NCI-H128 (cell line): Measurements from ENCODE around the gene APLF.
"Not testable (repeated sequence)": the region's sequence is repeated elsewhere in the genome, so short reads cannot be mapped to it uniquely, and the experiment has no call there.

Experiments
- DNase-seq: peaks from one replicate; lab custom pipeline; 2025; ENCODE audit not compliant: unreplicated experiment; lab: John Stamatoyannopoulos, UW

Gene APLF

GRCh38 chr2:68438455-68439303 is 28.7 kb upstream of the APLF start:
- no peak for DNase-seq

- DNase-seq: peak; percentile 79
Measured at GRCh38 chr2:68441179-68441993, 26.0 kb upstream of the APLF start.

- DNase-seq: no peak
Measured at GRCh38 chr2:68441994-68442322, 25.4 kb upstream of the APLF start.

GRCh38 chr2:68446425-68446824 is 21.0 kb upstream of the APLF start:
- DNase-seq: not testable (repeated sequence)

- DNase-seq: no peak
Measured at GRCh38 chr2:68447118-68447517, 20.3 kb upstream of the APLF start.

- no peak for DNase-seq
Measured at GRCh38 chr2:68448671-68449653, 18.4 kb upstream of the APLF start.

GRCh38 chr2:68452158-68452900 is 15.1 kb upstream of the APLF start:
- DNase-seq: no peak

GRCh38 chr2:68453761-68454360 is 13.5 kb upstream of the APLF start:
- no peak for DNase-seq

GRCh38 chr2:68454719-68455118 is 12.7 kb upstream of the APLF start:
- no peak for DNase-seq

- no peak for DNase-seq
Measured at GRCh38 chr2:68456198-68456597, 11.2 kb upstream of the APLF start.

- no peak for DNase-seq
Measured at GRCh38 chr2:68458981-68459380, 8.4 kb upstream of the APLF start.

- no peak for DNase-seq
Measured at GRCh38 chr2:68463287-68463877, 4.0 kb upstream of the APLF start.

GRCh38 chr2:68464651-68465050 is 2.7 kb upstream of the APLF start:
- DNase-seq: no peak

- DNase-seq: no peak
Measured at GRCh38 chr2:68465081-68465916, 2.1 kb upstream of the APLF start.

GRCh38 chr2:68466361-68466777 is 1.0 kb upstream of the APLF start:
- no peak for DNase-seq

- no peak for DNase-seq
Measured at GRCh38 chr2:68466778-68467076, 658 bp upstream of the APLF start.

GRCh38 chr2:68468801-68469200 is 1.4 kb downstream of the APLF start:
- no peak for DNase-seq

- no peak for DNase-seq
Measured at GRCh38 chr2:68469935-68470334, 2.5 kb downstream of the APLF start.

- no peak for DNase-seq
Measured at GRCh38 chr2:68471385-68471784, 4.0 kb downstream of the APLF start.
